Measurements from ENCODE around the gene GDF3. TPM values are rescaled to one million over a fixed set of nuclear protein-coding genes. Genes with fewer than 3 reads are reported as not detected.

GDF3 gene
- total and polyA plus RNA-seq, 9 of the 15 experiments (the other 6 are each of a cell fraction or from before 2014, with no cell fraction given), result not detected

DNA sequence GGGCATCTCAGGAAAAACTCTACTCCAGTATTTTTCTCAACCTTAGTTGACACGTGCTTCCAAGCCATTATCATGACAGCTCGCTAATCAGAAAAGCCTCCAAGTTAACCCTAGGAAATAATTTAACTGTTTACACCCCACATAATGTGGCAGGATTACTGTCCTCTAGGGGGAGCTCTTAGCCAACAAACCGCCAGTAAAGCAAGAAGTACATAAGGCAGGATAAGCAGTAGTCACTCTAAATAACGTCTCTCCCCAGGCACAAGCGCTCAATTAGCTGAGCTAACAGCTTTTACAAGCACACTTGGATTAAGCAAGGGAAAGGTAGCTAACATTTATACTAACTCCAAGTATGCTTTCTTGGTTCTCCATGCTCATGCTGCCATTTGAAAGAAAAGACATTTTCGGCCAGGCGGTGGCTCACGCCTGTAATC is 52.7 kb downstream of the GDF3 start (continued):
- TF ChIP-seq NR2C1 (IDR thresholded peaks at IDR 0.05), result no peak
- no peak for TF ChIP-seq NR2C1 (tag; IDR thresholded peaks at IDR 0.05)
- TF ChIP-seq, protein P1, sequence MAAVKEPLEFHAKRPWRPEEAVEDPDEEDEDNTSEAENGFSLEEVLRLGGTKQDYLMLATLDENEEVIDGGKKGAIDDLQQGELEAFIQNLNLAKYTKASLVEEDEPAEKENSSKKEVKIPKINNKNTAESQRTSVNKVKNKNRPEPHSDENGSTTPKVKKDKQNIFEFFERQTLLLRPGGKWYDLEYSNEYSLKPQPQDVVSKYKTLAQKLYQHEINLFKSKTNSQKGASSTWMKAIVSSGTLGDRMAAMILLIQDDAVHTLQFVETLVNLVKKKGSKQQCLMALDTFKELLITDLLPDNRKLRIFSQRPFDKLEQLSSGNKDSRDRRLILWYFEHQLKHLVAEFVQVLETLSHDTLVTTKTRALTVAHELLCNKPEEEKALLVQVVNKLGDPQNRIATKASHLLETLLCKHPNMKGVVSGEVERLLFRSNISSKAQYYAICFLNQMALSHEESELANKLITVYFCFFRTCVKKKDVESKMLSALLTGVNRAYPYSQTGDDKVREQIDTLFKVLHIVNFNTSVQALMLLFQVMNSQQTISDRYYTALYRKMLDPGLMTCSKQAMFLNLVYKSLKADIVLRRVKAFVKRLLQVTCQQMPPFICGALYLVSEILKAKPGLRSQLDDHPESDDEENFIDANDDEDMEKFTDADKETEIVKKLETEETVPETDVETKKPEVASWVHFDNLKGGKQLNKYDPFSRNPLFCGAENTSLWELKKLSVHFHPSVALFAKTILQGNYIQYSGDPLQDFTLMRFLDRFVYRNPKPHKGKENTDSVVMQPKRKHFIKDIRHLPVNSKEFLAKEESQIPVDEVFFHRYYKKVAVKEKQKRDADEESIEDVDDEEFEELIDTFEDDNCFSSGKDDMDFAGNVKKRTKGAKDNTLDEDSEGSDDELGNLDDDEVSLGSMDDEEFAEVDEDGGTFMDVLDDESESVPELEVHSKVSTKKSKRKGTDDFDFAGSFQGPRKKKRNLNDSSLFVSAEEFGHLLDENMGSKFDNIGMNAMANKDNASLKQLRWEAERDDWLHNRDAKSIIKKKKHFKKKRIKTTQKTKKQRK (IDR thresholded peaks at IDR 0.05; ENCODE audit: borderline replicate concordance, low read depth, low read length), result no peak
- TF ChIP-seq, protein P2, sequence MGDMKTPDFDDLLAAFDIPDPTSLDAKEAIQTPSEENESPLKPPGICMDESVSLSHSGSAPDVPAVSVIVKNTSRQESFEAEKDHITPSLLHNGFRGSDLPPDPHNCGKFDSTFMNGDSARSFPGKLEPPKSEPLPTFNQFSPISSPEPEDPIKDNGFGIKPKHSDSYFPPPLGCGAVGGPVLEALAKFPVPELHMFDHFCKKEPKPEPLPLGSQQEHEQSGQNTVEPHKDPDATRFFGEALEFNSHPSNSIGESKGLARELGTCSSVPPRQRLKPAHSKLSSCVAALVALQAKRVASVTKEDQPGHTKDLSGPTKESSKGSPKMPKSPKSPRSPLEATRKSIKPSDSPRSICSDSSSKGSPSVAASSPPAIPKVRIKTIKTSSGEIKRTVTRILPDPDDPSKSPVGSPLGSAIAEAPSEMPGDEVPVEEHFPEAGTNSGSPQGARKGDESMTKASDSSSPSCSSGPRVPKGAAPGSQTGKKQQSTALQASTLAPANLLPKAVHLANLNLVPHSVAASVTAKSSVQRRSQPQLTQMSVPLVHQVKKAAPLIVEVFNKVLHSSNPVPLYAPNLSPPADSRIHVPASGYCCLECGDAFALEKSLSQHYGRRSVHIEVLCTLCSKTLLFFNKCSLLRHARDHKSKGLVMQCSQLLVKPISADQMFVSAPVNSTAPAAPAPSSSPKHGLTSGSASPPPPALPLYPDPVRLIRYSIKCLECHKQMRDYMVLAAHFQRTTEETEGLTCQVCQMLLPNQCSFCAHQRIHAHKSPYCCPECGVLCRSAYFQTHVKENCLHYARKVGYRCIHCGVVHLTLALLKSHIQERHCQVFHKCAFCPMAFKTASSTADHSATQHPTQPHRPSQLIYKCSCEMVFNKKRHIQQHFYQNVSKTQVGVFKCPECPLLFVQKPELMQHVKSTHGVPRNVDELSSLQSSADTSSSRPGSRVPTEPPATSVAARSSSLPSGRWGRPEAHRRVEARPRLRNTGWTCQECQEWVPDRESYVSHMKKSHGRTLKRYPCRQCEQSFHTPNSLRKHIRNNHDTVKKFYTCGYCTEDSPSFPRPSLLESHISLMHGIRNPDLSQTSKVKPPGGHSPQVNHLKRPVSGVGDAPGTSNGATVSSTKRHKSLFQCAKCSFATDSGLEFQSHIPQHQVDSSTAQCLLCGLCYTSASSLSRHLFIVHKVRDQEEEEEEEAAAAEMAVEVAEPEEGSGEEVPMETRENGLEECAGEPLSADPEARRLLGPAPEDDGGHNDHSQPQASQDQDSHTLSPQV (IDR thresholded peaks at IDR 0.05), result no peak
- TF ChIP-seq CXXC5 (CRISPR knock-in tag; IDR thresholded peaks at IDR 0.05), result no peak
- peak; percentile 97 for TF ChIP-seq RBM25 (IDR thresholded peaks at IDR 0.05; ENCODE audit: low read depth, low read length, severe bottlenecking)
